Measurements from ENCODE around the gene B9D2. TPM values are rescaled to one million over a fixed set of nuclear protein-coding genes. Genes with fewer than 3 reads are reported as not detected.

B9D2 gene
- polyA plus RNA-seq, 1 of the 3 experiments (the other 2 are of a cell fraction), result 13.3 TPM

DNA sequence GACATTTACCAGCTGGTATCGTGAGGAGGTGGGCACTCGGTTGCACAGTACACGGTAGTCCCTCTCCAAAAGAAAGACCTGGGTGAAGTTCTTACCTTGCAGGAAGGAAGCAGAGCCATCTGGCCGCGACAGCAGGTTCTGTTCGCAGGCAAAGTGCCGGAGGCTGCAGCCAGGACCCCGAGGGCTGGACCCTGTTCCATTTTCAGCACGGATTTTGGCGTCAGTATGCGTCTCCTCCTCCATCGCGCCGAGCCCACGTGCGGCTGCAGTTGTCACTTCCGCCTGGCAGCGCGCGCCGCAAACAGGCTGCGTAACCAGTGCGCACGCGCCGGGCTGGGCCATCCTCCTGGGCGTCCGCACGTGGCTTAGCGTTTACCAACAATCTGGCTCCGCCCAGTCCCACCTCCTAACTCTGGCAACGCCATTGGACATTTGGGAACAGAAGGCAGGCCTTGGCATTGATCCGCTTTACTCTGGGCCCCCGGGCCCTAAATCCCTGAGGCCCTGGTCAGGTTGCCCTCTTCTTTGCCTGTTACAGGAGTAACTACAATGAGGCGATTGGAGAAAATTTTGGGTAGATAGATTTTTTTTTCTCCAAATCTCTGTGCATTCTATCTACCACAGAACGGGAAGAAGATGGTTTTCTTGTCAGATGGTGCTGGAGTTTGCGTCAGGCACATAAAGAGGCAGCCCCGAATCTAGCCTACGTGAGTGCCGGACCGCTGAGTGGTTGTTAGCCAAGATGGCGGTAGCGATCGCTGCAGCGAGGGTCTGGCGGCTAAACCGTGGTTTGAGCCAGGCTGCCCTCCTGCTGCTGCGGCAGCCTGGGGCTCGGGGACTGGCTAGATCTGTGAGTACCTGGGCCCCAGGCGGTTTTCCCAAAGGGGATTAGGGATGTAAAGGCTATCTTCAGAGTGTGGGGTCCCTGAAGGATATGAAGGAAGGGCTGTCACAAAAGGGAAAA lies 33.4 kb upstream of the B9D2 start, which contains the start of the genes BCKDHA and EXOSC5:
BCKDHA (plus strand) TSS at position 733 of the 964 bp plus-strand sequence; CDS start at position 743, 10 bp downstream.
EXOSC5 (minus strand) TSS at position 274 of the 964 bp plus-strand sequence; CDS start at position 243, 31 bp downstream.
- Histone ChIP-seq H3K27me3 (ENCODE audit: insufficient read depth) (no peaks in the 10 kb centered on the region), H2AFZ (ENCODE audit: low read depth) (peak within 1 kb of the TSS; percentile 93), H3K4me2 (peak within 1 kb of the TSS; percentile 99), H3K9me2 (no peaks in the 10 kb centered on the region), H3K79me2 (ENCODE audit: insufficient read depth) (peaks cover 48% of the 10 kb centered on the region), H3K9me3 (no peaks in the 10 kb centered on the region), H3K27ac (ENCODE audit: low read depth in 2 of 2, low read length in 1 of 2) (peak within 1 kb of the TSS; percentile 86 to 90), H3K36me3 (replicated peaks in 1 of 2; ENCODE audit: control insufficient read depth in 1 of 2, insufficient read depth in 2 of 2, low read length in 1 of 2) (no peaks in the 10 kb centered on the region), H3F3A (replicated peaks; ENCODE audit: insufficient read depth) (no peaks in the 10 kb centered on the region), H3K9ac (peak within 1 kb of the TSS; percentile 95), H4K20me1 (ENCODE audit: insufficient read depth) (no peaks in the 10 kb centered on the region), H3K4me3 (ENCODE audit: low read depth in 2 of 2, low read length in 1 of 2) (peak within 1 kb of the TSS; percentile 79 to 93), H3K4me1 (ENCODE audit: control insufficient read depth in 1 of 2, insufficient read depth in 2 of 2, low read depth in 1 of 2, low read length in 1 of 2) (peaks cover 5 to 14% of the 10 kb centered on the region in 2 experiments; a peak in 2 of 4 replicates)
- WGBS (ENCODE audit: low lambda C conversion rate), result under 1% methylated on average over 25 of the region's 50 CpGs
- peak; percentile 97 for DNase-seq
- ChIA-PET POLR2A (no interaction called here), CTCF (no interaction called here)
- TF ChIP-seq, protein P1, sequence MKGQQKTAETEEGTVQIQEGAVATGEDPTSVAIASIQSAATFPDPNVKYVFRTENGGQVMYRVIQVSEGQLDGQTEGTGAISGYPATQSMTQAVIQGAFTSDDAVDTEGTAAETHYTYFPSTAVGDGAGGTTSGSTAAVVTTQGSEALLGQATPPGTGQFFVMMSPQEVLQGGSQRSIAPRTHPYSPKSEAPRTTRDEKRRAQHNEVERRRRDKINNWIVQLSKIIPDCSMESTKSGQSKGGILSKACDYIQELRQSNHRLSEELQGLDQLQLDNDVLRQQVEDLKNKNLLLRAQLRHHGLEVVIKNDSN (IDR thresholded peaks at IDR 0.05; ENCODE audit: borderline replicate concordance, low read depth), result peak; percentile 87
- no peak for TF ChIP-seq FOXJ3 (CRISPR knock-in tag; IDR thresholded peaks at IDR 0.05)
- peak; percentile 76 for TF ChIP-seq POLR2AphosphoS5 (IDR thresholded peaks at IDR 0.05; ENCODE audit: low read depth, low read length)
- TF ChIP-seq EP300 (IDR thresholded peaks at IDR 0.05; ENCODE audit: borderline replicate concordance in 1 of 2, low read depth in 1 of 2, low read length in 1 of 2), result no peak
- TF ChIP-seq, protein P2, sequence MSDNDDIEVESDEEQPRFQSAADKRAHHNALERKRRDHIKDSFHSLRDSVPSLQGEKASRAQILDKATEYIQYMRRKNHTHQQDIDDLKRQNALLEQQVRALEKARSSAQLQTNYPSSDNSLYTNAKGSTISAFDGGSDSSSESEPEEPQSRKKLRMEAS (IDR thresholded peaks at IDR 0.05; ENCODE audit: low read depth), result peak; percentile 100
- 0 out of 2 replicates have a peak, but pooled peaks have one; percentile 18 for TF ChIP-seq GATA2 (CRISPR knock-in tag; IDR thresholded peaks at IDR 0.05)
- TF ChIP-seq, protein P3, sequence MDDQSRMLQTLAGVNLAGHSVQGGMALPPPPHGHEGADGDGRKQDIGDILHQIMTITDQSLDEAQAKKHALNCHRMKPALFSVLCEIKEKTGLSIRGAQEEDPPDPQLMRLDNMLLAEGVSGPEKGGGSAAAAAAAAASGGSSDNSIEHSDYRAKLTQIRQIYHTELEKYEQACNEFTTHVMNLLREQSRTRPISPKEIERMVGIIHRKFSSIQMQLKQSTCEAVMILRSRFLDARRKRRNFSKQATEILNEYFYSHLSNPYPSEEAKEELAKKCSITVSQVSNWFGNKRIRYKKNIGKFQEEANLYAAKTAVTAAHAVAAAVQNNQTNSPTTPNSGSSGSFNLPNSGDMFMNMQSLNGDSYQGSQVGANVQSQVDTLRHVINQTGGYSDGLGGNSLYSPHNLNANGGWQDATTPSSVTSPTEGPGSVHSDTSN (IDR thresholded peaks at IDR 0.05), result no peak
- TF ChIP-seq TCF12 (IDR thresholded peaks at IDR 0.05), result no peak
- TF ChIP-seq, protein P4, sequence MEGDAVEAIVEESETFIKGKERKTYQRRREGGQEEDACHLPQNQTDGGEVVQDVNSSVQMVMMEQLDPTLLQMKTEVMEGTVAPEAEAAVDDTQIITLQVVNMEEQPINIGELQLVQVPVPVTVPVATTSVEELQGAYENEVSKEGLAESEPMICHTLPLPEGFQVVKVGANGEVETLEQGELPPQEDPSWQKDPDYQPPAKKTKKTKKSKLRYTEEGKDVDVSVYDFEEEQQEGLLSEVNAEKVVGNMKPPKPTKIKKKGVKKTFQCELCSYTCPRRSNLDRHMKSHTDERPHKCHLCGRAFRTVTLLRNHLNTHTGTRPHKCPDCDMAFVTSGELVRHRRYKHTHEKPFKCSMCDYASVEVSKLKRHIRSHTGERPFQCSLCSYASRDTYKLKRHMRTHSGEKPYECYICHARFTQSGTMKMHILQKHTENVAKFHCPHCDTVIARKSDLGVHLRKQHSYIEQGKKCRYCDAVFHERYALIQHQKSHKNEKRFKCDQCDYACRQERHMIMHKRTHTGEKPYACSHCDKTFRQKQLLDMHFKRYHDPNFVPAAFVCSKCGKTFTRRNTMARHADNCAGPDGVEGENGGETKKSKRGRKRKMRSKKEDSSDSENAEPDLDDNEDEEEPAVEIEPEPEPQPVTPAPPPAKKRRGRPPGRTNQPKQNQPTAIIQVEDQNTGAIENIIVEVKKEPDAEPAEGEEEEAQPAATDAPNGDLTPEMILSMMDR (IDR thresholded peaks at IDR 0.05), result no peak
- peak; percentile 78 for TF ChIP-seq ELF1 (IDR thresholded peaks at IDR 0.05)
- TF ChIP-seq RCOR1 (IDR thresholded peaks at IDR 0.05; ENCODE audit: low read length), result no peak
- TF ChIP-seq NFIC (IDR thresholded peaks at IDR 0.05; ENCODE audit: borderline replicate concordance), result peak; percentile 47; the same call in 1 of the 2 replicates
- TF ChIP-seq JUND (IDR thresholded peaks at IDR 0.05), result no peak
- TF ChIP-seq SMC3 (IDR thresholded peaks at IDR 0.05; ENCODE audit: low read depth, low read length), result no peak
- no peak for TF ChIP-seq EZH2phosphoT487 (IDR thresholded peaks at IDR 0.05; ENCODE audit: borderline replicate concordance, low read depth)
- TF ChIP-seq, protein P5, sequence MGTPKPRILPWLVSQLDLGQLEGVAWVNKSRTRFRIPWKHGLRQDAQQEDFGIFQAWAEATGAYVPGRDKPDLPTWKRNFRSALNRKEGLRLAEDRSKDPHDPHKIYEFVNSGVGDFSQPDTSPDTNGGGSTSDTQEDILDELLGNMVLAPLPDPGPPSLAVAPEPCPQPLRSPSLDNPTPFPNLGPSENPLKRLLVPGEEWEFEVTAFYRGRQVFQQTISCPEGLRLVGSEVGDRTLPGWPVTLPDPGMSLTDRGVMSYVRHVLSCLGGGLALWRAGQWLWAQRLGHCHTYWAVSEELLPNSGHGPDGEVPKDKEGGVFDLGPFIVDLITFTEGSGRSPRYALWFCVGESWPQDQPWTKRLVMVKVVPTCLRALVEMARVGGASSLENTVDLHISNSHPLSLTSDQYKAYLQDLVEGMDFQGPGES (IDR thresholded peaks at IDR 0.05; ENCODE audit: low read depth, low read length), result no peak
- no peak for TF ChIP-seq TEAD4 (IDR thresholded peaks at IDR 0.05; ENCODE audit: borderline replicate concordance, insufficient read depth)
- peak; percentile 97 for TF ChIP-seq NRF1 (IDR thresholded peaks at IDR 0.05; ENCODE audit: low read depth, low read length)
- TF ChIP-seq MEF2A (IDR thresholded peaks at IDR 0.05; ENCODE audit: borderline replicate concordance, low read depth), result no peak
- no peak for TF ChIP-seq CHD2 (IDR thresholded peaks at IDR 0.05; ENCODE audit: low read length, partially characterized antibody)
- TF ChIP-seq, protein P6, sequence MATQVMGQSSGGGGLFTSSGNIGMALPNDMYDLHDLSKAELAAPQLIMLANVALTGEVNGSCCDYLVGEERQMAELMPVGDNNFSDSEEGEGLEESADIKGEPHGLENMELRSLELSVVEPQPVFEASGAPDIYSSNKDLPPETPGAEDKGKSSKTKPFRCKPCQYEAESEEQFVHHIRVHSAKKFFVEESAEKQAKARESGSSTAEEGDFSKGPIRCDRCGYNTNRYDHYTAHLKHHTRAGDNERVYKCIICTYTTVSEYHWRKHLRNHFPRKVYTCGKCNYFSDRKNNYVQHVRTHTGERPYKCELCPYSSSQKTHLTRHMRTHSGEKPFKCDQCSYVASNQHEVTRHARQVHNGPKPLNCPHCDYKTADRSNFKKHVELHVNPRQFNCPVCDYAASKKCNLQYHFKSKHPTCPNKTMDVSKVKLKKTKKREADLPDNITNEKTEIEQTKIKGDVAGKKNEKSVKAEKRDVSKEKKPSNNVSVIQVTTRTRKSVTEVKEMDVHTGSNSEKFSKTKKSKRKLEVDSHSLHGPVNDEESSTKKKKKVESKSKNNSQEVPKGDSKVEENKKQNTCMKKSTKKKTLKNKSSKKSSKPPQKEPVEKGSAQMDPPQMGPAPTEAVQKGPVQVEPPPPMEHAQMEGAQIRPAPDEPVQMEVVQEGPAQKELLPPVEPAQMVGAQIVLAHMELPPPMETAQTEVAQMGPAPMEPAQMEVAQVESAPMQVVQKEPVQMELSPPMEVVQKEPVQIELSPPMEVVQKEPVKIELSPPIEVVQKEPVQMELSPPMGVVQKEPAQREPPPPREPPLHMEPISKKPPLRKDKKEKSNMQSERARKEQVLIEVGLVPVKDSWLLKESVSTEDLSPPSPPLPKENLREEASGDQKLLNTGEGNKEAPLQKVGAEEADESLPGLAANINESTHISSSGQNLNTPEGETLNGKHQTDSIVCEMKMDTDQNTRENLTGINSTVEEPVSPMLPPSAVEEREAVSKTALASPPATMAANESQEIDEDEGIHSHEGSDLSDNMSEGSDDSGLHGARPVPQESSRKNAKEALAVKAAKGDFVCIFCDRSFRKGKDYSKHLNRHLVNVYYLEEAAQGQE (IDR thresholded peaks at IDR 0.05; ENCODE audit: low read depth, low read length), result no peak
- TF ChIP-seq, protein P7, sequence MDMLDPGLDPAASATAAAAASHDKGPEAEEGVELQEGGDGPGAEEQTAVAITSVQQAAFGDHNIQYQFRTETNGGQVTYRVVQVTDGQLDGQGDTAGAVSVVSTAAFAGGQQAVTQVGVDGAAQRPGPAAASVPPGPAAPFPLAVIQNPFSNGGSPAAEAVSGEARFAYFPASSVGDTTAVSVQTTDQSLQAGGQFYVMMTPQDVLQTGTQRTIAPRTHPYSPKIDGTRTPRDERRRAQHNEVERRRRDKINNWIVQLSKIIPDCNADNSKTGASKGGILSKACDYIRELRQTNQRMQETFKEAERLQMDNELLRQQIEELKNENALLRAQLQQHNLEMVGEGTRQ (IDR thresholded peaks at IDR 0.05; ENCODE audit: borderline replicate concordance, low read depth, low read length), result peak; percentile 46; the same call in 1 of the 2 replicates
- peak; percentile 61 for TF ChIP-seq GABPA (IDR thresholded peaks at IDR 0.05; ENCODE audit: low read depth)

Data from SK-N-SH (cell line).